ENCODE data around the gene NHEJ1.
"Not testable (repeated sequence)": the region's sequence is repeated elsewhere in the genome, so short reads cannot be mapped to it uniquely, and the experiment has no call there.

NHEJ1 gene, protein sequence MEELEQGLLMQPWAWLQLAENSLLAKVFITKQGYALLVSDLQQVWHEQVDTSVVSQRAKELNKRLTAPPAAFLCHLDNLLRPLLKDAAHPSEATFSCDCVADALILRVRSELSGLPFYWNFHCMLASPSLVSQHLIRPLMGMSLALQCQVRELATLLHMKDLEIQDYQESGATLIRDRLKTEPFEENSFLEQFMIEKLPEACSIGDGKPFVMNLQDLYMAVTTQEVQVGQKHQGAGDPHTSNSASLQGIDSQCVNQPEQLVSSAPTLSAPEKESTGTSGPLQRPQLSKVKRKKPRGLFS

GRCh38 chr2:219160186-219161017, at the start of gene NHEJ1:
NHEJ1 (minus strand) TSS chr2:219160815; CDS start chr2:219158362, 2,453 bp downstream.
- FAIRE-seq: peak; percentile 96

DNA sequence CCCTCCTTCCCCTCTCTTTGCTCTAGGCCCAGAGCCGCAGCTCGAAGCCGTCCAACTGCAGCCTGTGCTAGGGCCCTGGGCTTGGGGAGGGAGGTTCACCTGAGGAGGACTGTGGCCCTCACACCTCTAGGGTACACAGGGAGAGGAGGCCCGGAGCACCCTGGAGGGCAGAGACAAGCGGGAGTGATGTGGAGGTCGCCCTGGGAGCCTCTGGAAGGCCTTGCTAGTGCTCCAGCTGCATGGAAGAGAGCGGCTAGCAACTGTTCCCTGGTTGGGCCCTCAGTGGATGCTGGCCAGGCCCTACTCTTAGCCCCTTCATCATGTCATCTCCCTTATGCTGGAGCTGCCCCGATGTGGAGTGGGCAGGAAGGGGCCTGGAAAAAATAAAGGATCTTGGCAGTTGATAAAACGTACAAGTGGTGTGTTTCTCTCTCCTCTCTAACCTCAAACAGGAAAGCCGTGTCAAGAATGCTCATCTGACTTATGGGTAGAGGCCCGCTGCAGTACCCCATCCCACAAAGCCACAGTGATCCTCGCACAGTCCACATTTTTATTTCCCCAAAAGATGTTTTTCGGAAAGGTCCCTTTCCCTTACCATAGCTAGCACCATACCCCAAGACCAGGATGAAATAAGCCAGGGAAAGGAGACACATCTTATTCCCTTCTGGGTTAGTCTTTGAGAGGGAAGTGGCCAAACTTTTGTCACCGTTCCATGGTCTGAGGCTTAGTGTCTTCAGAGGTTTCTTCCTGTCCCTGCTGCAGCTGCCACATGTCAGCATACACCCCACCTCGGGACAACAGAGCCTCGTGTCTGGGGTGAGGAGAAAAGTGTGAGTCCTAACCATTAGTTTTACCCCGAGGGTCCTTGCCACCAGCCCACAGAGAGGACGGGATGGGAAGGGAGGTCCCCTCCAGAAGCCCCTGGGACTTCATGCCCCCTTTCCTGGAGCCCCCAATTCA, 48.9 kb upstream of the NHEJ1 start:
- no peak for FAIRE-seq
- no peak for DNase-seq (ENCODE audit: insufficient read length, low spot score)

More at GRCh38 chr2:219160186-219161017, at the start of gene NHEJ1:
- peak; percentile 91 for DNase-seq (ENCODE audit: insufficient read length, low spot score)

DNA sequence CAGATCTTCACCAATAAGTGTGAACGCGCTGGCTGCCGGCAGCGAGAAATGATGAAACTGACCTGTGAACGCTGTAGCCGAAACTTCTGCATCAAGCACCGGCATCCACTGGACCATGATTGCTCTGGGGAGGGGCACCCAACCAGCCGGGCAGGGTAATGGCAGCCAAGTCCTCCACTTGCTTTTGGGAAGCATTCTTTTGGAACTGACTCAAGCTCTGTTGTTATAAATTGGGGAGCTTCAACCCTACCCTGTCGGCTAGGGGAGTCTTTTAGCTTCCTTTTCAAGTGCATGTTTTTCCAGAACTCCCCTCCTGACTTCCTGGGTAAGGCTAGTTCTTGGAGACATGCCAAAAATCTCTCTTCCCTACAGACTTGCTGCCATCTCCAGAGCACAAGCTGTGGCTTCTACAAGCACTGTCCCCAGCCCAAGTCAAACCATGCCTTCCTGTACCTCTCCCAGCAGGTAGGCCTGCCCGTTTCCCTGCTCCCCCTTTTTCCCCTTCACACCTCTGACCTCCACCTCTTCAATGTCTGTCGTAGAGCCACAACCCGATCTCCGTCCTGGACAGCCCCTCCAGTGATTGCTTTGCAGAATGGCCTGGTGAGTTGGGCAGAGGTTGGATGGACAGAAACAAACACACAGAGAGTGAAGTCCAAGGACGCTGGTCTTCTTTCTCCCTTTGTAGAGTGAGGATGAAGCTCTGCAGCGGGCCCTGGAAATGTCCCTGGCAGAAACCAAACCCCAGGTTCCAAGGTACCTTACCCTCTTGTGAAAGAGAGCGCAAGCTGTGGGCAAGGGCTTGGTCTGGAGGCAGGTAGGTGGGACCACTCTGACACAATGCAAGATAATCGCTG, 47.5 kb upstream of the NHEJ1 start:
- no peak for DNase-seq (ENCODE audit: insufficient read length, low spot score)
- FAIRE-seq: no peak

DNA sequence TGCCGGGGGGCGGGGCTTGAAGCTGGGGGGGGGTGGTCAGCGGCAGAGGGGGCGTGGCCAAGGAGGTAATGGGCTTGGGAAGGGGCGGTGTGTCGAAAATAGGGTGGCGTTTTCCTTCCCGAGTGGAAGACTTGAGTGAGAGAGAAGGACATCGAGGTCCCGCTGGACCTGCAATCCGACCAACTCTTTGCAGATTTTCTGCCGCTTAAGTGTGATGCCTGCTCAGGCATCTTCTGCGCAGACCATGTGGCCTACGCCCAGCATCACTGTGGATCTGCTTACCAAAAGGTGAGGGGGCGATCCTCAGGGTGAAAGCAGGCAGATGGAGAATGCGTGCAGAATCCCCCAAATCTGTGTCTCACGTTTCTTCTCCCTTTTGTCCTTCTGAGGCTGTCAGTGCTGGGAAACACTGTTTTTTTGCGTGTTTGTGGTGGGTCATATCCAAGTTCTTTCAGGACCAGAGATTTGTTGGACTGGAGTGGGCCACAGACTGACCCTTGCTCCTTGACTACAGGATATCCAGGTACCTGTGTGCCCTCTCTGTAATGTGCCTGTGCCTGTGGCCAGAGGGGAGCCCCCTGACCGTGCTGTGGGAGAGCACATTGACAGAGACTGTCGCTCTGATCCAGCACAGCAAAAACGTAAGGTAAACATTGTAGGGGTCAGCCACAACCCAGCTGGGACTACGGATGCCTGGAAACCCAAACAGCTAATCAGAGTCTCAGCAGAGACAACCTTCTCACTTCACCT, 46.7 kb upstream of the NHEJ1 start:
- DNase-seq (ENCODE audit: insufficient read length, low spot score): no peak
- FAIRE-seq: no peak

GRCh38 chr2:219206328-219207133, 45.9 kb upstream of the NHEJ1 start, which contains the start of gene ZFAND2B:
ZFAND2B (plus strand) TSS chr2:219206782; CDS start chr2:219206988, 206 bp downstream.
- DNase-seq (ENCODE audit: insufficient read length, low spot score): peak; percentile 97
- no peak for FAIRE-seq

DNA sequence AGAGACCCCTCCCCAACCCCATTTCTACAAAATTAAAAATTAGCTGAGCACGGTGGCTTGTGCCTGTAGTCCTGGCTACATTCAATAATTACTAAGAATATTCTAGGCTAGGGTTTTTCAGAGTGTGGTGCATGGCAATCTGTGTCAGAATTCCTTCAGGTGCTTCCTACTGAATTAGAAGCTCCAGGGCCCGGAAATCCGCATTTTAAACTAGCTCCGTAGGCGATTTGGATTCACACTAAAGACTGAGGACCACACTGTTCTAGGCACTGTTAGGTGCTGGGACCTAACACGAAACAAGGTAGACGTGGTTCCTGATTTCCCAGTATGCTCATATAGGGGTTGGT, 45.3 kb upstream of the NHEJ1 start:
- FAIRE-seq: peak; percentile 94
- no peak for DNase-seq (ENCODE audit: insufficient read length, low spot score)

- FAIRE-seq: no peak
- no peak for DNase-seq (ENCODE audit: insufficient read length, low spot score)
Measured at GRCh38 chr2:219205165-219205538, 44.5 kb upstream of the NHEJ1 start.

DNA sequence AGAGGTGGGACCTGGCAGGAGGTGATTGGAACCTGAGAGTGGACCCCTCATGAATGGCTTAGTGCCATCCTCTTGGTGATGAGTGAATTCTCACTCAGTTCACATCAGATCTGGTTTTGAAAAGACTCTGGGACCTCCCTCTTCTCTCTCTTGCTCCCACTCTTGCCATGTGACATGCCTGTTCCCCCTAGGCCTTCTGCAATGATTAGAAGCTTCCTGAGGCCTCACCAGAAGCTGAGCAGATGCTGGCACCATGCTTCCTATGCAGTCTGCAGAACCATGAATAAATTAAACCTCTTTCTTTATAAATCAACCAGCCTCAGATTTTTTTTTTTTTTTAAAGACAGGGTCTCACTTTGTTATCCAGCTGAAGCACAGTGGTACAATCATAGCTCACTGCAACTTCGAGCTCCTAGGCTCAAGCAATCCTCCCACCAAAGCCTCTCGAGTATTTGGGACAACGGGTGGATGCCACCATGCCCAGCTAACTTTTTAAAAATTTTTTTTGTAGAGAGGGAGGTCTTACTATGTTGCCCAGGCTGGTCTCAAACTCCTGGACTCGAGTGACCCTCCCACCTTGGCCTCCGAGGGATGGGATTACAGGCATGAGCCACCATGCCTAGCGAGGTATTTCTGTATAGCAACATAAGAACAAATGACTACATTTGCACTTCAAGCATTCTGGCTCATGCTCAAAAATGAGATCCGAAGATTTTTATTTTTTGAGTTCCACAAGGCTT, 44.0 kb upstream of the NHEJ1 start:
- DNase-seq (ENCODE audit: insufficient read length, low spot score): no peak
- no peak for FAIRE-seq

DNA sequence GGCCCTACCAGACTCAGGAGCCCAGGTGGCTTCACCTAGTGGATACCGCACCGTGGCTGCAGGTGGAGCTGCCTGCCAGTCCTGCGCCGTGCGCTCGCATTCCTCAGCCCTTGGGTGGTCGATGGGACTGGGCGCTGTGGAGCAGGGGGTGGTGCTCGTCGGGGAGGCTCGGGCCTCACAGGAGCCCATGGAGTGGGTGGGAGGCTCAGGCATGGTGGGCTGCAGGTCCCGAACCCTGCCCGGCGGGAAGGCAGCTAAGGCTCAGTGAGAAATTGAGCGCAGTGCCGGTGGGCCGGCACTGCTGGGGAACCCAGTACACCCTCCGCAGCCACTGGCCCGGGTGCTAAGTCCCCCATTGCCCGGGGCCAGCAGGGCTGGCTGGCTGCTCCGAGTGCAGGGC, 40.7 kb upstream of the NHEJ1 start:
- not testable (repeated sequence) for FAIRE-seq; DNase-seq (ENCODE audit: insufficient read length, low spot score)

GRCh38 chr2:219200502-219201326, 40.1 kb upstream of the NHEJ1 start:
- DNase-seq (ENCODE audit: insufficient read length, low spot score); FAIRE-seq: not testable (repeated sequence)

DNA sequence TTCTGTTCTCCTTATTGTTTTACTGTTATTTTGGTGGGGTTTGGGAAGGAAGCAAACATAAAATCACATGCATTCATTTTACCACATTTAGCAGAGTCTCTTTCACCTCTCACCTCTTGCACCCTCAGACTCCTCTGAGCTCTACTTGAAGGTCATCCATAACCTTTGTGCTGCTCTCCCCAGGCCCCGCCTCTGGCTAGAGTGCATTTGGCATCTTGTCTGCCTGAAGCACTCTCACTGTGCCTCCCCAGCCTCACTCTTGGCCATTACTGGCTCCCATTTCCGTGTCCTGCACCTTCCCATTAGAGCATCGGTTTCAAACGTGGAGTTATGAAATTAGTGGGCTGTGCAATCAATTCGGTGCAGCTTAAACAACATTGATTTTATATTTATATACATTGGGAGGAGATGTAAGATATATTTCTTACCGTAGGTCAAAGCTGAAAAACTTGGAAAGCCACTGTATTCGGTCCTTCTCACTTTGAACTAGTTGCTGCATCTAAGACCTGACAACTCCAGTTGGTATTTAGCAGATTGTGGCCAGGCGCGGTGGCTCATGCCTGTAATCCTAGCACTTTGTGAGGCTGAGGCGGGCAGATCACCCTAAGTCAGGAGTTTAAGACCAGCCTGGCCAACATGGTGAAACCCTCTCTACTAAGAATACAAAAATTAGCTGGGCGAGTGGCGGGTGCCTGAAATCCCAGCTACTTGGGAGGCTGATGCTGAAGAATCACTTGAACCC, 39.0 kb upstream of the NHEJ1 start:
- FAIRE-seq: no peak
- no peak for DNase-seq (ENCODE audit: insufficient read length, low spot score)

GRCh38 chr2:219198974-219199373, 38.4 kb upstream of the NHEJ1 start:
- FAIRE-seq: no peak
- DNase-seq (ENCODE audit: insufficient read length, low spot score): no peak

DNA sequence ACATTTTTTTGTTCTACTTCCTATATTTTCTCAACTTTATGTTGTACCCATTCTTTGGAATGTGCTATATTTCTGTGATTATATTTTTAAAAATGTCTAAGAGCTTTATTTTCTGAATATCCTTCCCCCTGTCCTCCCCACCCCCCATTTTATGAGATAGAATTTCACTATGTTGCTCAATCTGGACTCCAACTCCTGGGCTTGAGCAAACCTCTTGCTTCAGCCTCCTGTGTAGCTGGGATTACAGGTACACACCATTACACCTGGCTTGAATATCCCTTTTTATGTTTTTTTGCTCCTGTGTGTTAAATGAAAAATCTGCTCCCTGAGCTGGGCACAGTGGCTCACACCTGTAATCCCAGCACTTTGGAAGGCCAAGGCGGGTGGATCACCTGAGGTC, 36.8 kb upstream of the NHEJ1 start:
- FAIRE-seq (no peak), DNase-seq (ENCODE audit: insufficient read length, low spot score) (no peak)

DNA sequence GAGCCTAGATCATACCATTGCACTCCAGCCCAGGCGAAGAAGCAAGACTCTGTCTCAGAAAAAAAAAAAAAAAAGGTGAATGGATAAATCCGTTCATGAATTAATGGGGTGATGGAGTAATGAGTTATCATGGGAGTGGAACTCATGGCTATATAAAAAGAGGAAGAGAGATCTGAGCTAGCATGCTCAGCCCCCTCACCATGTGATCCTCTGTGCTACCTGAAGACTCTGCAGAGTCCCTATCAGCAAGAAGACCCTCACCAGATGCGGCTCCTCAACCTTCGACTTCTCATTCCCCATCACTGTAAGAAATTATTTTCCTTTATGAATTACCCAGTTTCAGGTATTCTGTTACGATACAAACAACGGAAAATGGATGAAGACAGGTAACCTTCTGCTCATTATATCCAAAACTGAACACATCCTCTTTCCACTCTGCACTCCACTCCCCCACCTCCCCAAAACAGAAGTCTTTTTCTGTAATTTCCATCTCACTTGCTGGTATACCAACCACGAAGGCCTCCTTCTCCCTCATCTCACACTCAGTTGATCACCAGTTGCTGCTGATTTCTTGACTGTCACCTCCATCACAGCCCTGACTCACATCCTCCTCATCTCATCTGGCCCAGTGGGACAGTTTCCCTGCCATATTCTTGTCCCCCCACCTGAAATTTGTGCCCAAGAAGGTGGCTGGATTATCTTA, 26.3 kb upstream of the NHEJ1 start:
- FAIRE-seq (no peak), DNase-seq (ENCODE audit: insufficient read length, low spot score) (no peak)

DNA sequence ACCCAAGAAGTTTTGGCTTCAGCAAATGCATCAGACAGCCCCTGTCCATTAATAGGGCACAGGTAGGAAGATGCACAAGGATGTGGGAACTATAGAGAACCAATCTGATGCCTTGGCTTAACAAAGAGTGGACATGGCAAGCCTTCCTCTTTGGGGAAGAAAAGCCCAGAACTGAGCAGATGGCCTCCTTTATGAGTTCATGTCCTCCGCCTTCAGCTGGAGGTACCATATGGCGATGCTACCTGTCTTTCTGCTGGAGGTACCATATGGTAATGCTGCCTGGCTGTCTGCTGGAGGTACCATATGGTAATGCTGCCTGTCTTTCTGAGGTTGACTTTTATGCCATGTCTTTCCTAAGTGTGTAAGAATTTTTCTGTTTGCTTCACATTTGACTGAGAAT, 23.5 kb upstream of the NHEJ1 start:
- DNase-seq (ENCODE audit: insufficient read length, low spot score) (no peak), FAIRE-seq (no peak)
